HG02852 (cell line): ENCODE results near the gene CFAP206.
A peak's percentile ranks its signal among the peaks of the same experiment; 100 is the strongest.
"Not testable (repeated sequence)": the region's sequence is repeated elsewhere in the genome, so short reads cannot be mapped to it uniquely, and the experiment has no call there.

ENCODE experiments used
- ATAC-seq: cut with Tn5 transposase; IDR thresholded peaks from one replicate; pipeline ENCODE4 v1.9.1; 2021; ENCODE audit warnings: mild to moderate bottlenecking, moderate library complexity; ENCODE audit not compliant: unreplicated experiment

Gene CFAP206

DNA sequence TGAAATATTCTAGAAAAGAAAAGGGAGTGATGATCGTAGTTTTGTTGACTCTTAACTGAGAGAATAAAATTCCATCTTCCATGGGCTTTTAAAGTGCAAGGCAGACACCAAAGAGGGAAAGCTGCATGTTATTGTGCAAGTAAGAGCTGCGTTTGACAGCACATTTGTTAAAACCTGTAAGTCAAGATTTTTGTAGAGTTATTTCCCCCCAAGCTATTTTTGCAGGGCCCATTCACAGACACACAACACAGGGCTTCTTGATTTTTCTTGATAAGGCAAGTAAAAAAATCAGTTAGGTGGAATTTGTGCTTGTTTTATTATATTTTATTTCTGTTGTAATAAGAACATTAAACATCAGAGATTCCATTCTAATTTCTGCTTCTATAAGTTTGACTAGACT lies 13.8 kb downstream of the CFAP206 start:
- no peak for ATAC-seq

DNA sequence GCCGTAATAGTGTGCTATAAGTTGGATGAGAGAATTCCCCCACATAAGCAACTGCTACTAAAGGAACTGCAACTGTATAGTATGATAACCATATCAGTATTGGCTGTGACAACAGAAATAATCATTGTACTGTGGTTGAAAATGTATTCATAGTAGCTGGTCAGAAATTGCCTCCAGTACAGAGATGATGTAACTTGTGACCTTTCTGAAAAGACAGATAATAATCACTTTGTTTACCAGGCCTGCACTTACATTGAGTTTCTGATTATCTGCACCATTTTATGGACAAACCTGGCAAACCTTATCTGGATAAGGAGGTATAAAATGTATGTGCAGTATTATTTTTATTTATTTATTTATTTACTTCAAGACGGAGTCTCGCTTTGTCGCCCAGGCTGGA lies 19.0 kb downstream of the CFAP206 start:
- no peak for ATAC-seq

DNA sequence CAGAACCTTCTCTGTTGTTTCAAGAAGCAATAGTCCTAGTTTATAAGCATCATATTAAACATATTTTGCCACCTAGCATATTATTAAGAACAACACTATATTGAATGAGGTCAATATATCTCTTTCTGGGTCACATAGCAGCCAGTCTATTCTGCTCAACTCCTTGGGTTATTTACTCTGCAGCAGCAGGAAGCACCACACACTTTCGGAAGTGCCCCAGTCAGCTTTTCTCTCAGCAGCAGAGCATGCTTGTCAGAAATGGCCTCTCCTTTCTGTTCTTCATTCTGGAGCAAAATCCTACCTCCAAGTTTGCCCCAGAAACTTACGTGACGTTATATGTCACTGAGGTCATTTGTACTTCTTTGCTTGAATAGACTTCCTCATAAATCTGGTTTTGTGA lies 22.7 kb downstream of the CFAP206 start:
- no peak for ATAC-seq

DNA sequence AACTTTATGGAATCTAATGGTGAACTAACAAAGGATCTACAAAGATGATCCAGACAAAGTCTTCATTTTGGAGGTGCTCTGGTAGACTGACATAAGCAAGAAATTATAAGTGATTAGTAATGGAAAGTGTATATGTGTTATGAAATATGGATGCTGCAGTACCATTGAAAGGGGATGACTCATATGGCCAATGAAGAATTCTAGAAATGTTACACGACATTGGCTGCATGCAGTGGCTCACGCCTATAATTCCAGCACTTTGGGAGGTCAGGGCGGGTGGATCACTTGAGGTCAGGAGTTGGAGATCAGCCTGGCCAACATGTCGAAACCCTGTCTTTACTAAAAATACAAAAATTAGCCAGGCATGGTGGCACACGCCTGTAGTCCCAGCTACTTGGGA lies 23.5 kb downstream of the CFAP206 start:
- ATAC-seq = no peak

DNA sequence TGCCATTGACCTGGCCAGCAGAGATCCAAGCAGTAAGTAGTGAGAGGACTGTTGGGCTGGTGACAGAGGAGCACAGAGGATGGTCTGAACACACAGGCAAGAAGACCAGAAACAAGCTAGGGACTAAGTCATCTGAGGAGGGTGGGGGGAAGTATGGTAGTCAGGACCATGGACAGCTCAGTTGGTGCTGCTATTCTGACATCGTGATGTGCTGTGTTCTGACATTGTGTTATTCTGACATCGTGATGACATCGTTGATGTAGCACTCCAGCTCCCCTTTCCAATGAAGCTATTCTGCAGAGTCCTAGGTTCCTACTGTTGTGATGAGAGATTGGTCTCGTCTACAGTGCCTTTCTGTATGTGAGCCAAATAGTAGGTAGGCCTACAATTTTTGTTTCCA lies 28.7 kb downstream of the CFAP206 start:
- ATAC-seq = no peak

DNA sequence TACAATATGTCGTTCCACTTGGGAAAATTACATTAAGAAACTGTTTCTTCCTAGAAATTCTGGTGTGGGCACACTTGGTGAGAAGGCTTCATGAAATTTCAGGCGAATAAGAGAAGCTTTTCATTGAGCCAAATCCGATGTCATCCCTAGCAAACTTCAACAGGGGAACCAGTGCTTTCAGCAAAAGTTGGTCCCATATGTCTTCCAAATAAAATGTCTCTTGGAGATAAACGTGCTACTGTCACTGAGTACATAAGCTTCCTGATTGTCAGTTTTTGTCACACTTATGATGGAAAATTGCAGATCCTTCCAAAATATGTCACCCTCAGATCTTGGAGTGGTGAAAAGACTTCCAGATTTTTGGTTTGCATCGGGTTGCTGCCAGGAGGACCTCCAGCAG lies 33.9 kb downstream of the CFAP206 start:
- ATAC-seq = no peak

DNA sequence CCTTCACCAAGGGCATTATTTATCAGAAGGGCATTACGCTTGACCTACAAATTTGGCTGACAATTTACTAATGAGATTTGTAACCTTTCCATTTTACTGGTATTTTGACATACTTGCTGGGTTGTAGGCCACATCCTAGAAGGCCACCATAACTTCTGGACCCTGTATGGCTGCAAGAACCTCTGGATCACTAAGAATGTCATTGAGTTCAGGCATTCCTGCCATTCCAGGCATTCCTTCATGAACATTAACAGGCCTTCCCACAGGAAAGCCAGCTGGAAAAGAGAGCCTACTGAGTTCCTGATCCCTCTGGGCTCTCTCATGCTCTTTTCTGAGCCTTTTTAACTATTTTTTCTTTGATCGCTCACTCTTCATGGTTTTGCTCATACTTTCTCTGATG lies 36.6 kb downstream of the CFAP206 start:
- no peak for ATAC-seq

DNA sequence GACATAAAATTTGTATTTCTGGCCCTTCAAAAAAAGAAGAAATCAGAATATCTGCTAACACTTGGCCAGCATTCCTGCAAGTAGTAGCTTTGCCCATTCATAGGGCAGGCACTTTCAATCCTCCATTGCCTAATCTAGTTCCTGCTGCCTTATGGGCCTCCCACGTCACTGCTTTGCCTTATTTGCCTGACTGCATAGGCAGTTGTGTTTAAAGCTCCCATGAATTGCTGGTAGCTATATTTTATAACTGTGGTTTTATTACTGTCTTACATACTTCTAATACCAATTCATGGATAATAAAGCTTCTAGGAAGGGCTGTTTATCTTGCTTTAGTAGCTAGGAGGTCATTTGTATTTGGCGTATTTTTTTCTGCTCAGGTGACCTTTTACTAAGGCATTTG lies 57.3 kb downstream of the CFAP206 start:
- ATAC-seq = no peak

DNA sequence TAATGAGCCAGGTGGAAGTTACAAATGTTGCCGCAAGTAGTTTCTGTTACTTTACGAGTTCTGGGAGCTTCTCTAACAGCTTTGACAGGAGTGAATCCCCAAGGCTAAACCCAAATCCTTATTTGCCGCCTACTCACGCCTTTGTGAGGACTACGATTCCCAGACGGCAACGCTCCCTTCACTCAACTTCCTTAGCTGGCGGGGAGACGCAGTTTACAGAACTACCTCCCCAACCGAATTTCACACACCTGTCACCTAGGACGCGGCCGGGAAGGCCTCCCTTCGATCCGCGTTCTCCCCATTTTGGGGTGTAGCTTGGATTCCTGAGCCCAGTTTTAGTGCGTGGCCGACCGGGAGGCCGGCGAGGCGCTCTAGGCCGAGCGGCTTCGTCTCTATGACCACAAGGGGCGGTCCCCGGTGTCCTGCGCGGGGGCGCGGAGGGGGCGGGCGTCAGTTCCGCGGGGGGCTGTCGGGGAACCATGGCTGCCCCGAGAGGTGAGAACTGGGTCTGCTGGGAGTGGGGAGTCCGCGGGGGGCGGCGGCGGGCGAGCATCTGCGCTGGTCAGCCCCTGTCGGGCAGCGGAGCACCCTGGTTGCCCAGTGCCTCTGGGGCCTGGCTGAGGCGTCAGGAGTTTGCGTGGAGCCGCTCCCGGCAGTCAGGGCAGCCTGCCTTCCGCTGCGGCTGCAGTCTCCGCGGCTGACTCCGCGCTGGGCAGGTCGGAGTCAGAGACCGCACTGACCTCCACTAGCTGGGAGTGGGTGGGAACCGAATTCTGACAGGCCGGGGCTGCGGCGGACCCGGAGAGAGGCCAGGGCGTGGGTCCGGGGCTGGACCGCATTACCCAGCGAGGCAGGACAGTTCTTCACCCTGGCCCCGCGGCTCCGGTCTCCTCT lies 65.0 kb downstream of the CFAP206 start, which contains the start of gene SLC35A1:
SLC35A1 (plus strand) TSS at position 450 of the 894 bp plus-strand sequence; CDS start at position 480, 30 bp downstream.
- ATAC-seq = peak; percentile 95

DNA sequence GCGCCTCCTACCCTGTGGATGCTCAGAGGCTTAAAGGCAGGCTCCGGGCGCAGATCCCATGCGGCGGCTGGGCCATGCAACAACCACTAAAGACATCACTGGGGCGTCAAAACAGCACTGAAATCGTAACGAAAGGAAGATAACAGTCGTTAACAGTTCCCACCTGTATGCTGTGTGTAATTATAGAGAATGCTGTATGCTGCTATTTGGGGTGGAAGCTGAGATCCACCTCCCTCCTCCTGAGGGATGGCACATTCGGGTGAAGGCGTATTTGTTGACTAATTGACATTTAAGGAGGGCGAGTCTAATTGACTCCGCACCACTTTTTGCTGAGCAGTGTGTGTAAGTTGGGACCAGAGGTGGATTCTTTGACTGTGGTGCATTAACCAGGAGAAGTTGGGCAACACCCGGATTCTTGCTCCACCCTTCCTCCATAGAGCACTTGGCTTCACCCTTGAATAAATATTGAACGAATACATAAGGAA lies 65.7 kb downstream of the CFAP206 start:
- peak; percentile 69 for ATAC-seq

DNA sequence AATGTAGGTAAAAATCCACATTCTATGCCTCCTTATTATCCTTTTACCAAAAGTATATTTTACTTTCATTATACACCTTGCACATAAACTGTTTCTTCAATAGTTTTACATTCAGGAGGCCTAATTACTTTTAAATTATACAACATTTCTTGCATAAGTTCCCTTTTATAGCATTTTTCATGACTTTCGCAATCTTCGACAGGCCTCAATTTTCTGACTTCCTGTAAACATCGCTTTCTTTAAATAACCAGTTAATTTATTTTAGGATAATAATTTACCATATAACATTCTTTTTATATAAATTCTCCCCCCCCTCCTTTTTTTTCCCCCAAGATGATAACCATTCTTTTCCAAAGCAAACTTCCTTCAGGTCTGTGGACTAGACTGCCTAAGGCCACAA lies 74.2 kb downstream of the CFAP206 start:
- no peak for ATAC-seq

DNA sequence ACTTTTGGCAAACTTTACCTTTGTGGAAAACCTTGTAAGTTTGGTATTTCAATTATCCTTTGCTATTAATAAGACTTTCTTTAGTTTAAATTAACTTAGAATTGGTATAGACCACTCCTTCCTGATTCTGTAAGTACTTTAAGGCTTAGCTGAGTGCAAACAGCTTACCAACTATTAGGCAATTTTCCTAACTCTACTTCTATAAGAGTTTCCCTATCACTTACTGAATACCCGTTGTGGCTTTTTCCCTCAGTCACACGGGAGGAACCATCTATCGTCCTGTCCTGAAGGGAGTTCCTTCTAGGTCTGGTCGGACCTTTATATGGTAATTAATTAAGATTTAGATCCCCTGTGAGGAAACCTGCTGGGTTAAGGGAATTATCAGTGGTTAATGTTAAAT lies 74.6 kb downstream of the CFAP206 start:
- ATAC-seq = no peak

DNA sequence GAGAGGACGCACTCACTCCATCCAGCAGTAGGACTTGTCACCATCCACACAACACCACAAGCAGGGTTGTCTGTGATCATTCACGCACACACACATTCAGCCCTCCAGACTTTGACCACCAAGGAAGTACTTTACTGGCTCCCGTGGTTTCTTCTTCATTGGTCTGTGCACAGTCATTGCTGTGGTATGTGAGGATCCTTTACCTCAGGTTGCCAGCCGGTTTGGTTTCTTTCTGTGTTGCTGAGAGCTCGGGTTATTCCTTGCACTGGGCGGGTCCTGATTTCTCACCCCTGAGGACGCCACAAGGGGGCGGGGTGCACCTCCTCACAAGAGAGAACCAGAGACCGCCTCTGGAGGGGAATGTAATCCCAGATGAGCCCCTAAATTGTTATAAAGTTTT lies 76.2 kb downstream of the CFAP206 start:
- no peak for ATAC-seq

DNA sequence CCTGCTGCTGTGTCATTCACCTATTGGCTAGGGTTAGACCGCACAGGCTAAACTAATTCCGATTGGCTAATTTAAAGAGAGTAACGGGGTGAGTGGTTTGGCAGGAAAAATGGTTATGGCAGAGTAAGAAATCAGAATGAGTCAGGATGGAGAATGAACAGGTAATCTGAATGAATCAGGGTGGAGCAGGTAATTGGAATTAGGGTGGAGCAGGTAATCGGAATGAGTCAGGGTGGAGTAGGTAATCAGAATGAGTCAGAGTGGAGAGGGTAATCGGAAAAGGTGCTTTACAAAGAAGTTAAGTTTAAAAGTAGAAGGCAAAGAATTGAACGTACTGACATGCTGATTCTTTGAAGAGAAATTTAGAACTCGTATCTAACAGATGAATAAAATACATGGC lies 76.7 kb downstream of the CFAP206 start:
- no peak for ATAC-seq

DNA sequence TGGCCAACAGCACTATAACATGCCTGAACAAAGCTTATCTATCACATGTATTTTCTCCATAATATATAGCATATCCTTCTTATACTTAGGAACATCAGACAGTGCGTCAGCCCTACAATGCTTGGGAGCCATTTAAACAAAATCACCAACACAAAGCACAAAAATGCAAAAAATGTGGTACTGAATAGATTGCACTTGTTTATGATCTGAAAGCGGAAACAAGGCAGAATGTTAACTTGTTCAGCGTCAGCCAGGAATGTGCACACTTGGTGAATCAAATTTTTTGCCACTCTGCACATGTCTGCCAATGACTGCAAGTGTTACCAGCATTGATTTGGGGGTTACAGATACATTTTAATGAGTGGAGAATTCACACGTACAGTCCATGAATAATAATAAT lies 79.8 kb downstream of the CFAP206 start:
- ATAC-seq = no peak

DNA sequence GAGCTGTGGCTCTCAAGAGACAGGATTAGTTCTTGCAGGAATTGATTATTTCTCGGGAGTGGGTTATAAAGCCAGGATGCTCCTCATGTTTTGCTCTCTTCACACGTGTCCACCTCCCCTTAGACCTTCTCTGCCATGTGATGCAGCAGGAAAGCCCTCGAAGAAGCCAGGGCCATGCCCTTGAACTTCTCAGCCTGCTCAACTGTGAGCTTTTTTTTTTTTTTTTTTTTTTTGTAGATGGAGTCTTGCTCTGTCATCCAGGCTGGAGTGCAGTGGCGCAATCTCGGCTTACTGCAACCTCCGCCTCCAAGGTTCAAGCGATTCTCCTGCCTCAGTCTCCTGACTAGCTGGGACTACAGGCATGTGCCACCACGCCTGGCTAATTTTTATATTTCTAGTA lies 81.6 kb downstream of the CFAP206 start:
- ATAC-seq = not testable (repeated sequence)

DNA sequence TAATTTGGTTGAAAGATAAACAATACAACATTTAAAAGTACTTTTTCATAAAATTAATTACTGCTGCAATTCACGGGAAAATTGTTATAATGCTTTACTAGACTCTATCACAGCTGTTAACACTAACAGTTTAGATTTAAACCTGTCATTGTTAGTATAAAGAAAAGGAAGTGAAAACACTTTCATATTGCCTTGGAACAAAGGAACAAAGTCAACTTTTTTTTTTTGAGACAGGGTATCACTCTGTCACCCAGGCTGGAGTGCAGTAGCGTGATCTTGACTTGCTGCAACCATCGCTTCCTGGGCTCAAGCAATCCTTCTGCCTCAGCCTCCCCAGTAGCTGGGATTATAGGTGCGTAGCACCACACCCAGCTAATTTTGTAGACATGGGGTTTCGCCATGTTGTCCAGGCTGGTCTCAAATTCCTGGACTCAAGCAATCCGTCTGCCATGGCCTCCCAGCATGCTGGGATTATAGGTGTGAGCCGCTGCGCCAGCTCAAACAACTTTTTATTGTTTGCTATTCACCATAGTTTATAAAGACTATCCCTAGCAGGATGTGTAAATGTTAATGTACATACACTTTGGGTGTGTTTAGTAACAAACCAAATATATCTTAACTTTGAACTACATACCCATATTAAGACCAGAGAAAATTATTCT lies 87.1 kb downstream of the CFAP206 start:
- ATAC-seq = peak; percentile 92

DNA sequence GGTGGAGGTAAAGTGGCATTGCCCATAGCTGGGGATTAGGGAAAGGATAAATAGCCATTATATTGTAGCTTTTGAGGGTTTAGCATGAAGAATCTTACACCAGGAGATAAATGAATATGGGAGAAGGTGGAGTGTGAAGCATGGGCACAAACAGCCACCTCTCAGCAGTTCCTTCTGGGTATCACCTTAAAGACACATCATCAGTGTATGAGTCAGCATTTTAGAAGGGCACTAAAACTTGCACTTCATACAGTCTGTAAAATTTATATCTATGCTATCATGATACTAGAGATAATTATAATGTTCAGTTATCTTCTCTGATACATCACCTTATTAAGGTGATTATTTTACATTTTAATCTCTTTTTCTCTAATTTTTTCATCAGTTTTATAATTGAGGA lies 90.3 kb downstream of the CFAP206 start:
- no peak for ATAC-seq

DNA sequence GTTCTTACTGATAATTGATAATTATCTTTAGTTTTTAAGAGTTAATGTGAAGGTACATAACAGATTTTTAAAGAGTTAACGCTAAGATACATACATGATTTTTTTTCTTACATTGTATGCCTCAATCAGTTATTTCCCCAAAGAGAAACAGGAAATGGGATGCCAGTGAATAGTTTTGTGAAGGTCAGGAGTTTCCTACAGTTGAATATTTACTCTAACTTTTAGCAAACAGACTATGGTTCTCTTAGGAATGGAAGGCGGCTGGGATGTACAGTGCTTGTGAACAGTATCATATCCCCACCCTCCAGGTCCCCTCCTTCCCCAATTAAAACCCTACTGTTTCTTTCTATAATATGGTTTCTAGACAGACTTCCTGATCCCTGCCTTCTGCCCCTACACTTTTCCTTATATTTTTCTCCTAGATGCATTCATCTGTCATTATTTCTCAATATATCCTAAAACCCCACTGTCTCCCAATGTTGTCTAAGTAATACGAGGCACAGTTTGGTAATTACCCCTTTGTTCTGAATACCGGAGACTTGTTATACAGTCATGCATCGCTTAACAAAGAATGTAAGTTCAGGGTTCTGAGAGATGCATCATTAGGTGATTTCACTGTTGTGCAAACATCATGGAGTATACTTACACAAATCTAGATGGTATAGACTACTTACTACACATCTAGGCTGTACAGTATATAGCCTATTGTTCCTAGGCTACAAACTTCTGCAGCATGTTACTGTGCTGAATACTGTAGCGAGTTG lies 94.2 kb downstream of the CFAP206 start:
- ATAC-seq = no peak

DNA sequence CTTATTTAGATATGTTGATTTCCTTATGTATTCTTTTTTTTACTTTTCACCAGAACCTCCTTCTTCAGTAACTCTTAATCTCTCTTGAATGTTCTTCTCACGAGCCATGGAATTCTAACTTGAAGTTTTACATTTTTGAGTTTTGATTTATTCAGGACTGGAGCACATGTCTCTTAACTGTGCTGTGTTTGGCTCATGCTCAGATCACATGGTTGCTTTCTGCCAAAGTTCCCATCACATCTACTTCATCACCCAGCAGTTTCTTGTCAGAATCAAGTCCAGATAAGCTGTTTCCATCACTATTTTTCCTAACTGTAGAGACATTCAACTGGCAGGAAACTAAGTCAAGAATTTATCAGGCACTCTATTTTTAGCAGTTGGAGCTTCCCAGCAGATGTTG lies 96.7 kb downstream of the CFAP206 start:
- no peak for ATAC-seq
